H1 (cell line): ENCODE data around the gene PLAAT2. TPM values are rescaled to one million over a fixed set of nuclear protein-coding genes. Genes with fewer than 3 reads are reported as not detected.

ENCODE experiments used
- CTCF ChIA-PET: fragments of 300-600 bp; sonication (Branson Sonifier 250); formaldehyde crosslinking; loops from one replicate; lab custom pipeline; 2021; ENCODE audit not compliant: partially characterized antibody; lab: Charles Lee
- POLR2A ChIA-PET: fragments of 300-600 bp; sonication (Branson Sonifier 250); formaldehyde crosslinking; loops from one replicate; lab custom pipeline; 2021; ENCODE audit warnings: inconsistent platforms; ENCODE audit not compliant: partially characterized antibody; lab: Charles Lee
- DNase-seq, 2 experiments: peaks; one replicate each; pipeline versions ENCODE4 v3.0.0 to v3.0.0-alpha.2; 2010 to 2022; ENCODE audit warnings: low spot score in 2 of 2, low read depth in 1 of 2, mixed read lengths in 1 of 2
- FAIRE-seq: peaks from 2 replicates; lab custom pipeline; 2011; peaks lifted over from hg19 to GRCh38; lab: Jason Lieb, UNC
- H2AFZ ChIP-seq: 2 replicates; pipeline ENCODE4 v1.8.1; 2012; ENCODE audit warnings: low read length, inconsistent platforms
- H2AK5ac ChIP-seq: 2 replicates; pipeline ENCODE4 v1.6.1; 2013; ENCODE audit warnings: low read depth, low read length
- H2BK120ac ChIP-seq: replicated peaks from 2 replicates; pipeline ENCODE3; 2013; ENCODE audit warnings: low read depth, low read length, inconsistent platforms
- H2BK12ac ChIP-seq: 2 replicates; pipeline ENCODE4 v1.6.1; 2013; ENCODE audit warnings: low read depth, low read length
- H2BK15ac ChIP-seq: 2 replicates; pipeline ENCODE4 v1.6.1; 2013; ENCODE audit warnings: low read length
- H2BK20ac ChIP-seq: 2 replicates; pipeline ENCODE4 v1.6.1; 2013; ENCODE audit warnings: low read length
- H2BK5ac ChIP-seq: 2 replicates; pipeline ENCODE4 v1.6.1; 2013; ENCODE audit warnings: low read depth, low read length
- H3K14ac ChIP-seq: 2 replicates; pipeline ENCODE4 v1.6.1; 2013; ENCODE audit warnings: inconsistent platforms; ENCODE audit not compliant: insufficient read length
- H3K18ac ChIP-seq: 2 replicates; pipeline ENCODE4 v1.6.1; 2013; ENCODE audit warnings: low read length; ENCODE audit errors: extremely low read depth
- H3K23ac ChIP-seq: 2 replicates; pipeline ENCODE4 v1.6.1; 2013; ENCODE audit warnings: inconsistent platforms; ENCODE audit not compliant: insufficient read length
- H3K23me2 ChIP-seq: 2 replicates; pipeline ENCODE4 v1.6.1; 2013; ENCODE audit warnings: low read depth, low read length
- H3K27ac ChIP-seq: 2 replicates; pipeline ENCODE4 v1.6.1; 2011; ENCODE audit warnings: low read depth, low read length, inconsistent platforms
- H3K27me3 ChIP-seq, 4 experiments: replicated peaks in 1 of 4; 1 replicate in 1 of 4; 2 replicates in 3 of 4; pipeline versions ENCODE4 v1.6.1 to v1.8.1; 2011 to 2013; ENCODE audit warnings: low read length in 3 of 4, mild to moderate bottlenecking in 3 of 4, inconsistent platforms in 2 of 4, mixed read lengths in 2 of 4, moderate library complexity in 1 of 4; ENCODE audit not compliant: control insufficient read depth in 3 of 4, insufficient read depth in 3 of 4; ENCODE audit errors: extremely low read depth in 1 of 4
- H3K36me3 ChIP-seq, 4 experiments: 2 replicates each; pipeline versions ENCODE4 v1.6.1 to v1.8.1; 2011 to 2013; ENCODE audit warnings: mild to moderate bottlenecking in 4 of 4, low read length in 3 of 4, moderate library complexity in 2 of 4, control low read depth in 1 of 4, inconsistent platforms in 1 of 4; ENCODE audit not compliant: insufficient read depth in 4 of 4, control insufficient read depth in 2 of 4
- H3K4ac ChIP-seq: replicated peaks from 2 replicates; pipeline ENCODE3; 2013; ENCODE audit warnings: low read length, low read depth, mixed read lengths, inconsistent platforms; ENCODE audit not compliant: insufficient read length
- H3K4me1 ChIP-seq, 4 experiments: replicated peaks in 1 of 4; 1 replicate in 1 of 4; 2 replicates in 3 of 4; pipeline versions ENCODE4 v1.6.1 to v1.8.1; 2011 to 2013; ENCODE audit warnings: low read length in 3 of 4, inconsistent platforms in 2 of 4, mixed read lengths in 1 of 4; ENCODE audit not compliant: insufficient read depth in 4 of 4, control insufficient read depth in 3 of 4
- H3K4me2 ChIP-seq, 2 experiments: 2 replicates each; pipeline versions ENCODE4 v1.6.1 to v1.8.1; 2011 to 2013; ENCODE audit warnings: low read depth in 2 of 2, low read length in 2 of 2, control low read depth in 1 of 2, inconsistent platforms in 1 of 2, mild to moderate bottlenecking in 1 of 2; ENCODE audit not compliant: insufficient read depth in 1 of 2
- H3K4me3 ChIP-seq, 4 experiments: fragments of 200-600, 300-600 bp in 1 of 4; sonication (generic), shearing (Covaris generic), sonication (Bioruptor Twin) in 1 of 4; 2 replicates each; pipeline versions ENCODE4 v1.5.1 to v1.8.1; 2011 to 2016; ENCODE audit warnings: low read length in 4 of 4, low read depth in 3 of 4, control low read depth in 2 of 4, inconsistent platforms in 2 of 4, mild to moderate bottlenecking in 2 of 4, mixed read lengths in 1 of 4, moderate library complexity in 1 of 4; ENCODE audit not compliant: insufficient read depth in 2 of 4; ENCODE audit errors: extremely low read depth in 1 of 4
- H3K56ac ChIP-seq: replicated peaks from 2 replicates; pipeline ENCODE3; 2013; ENCODE audit warnings: low read depth, mild to moderate bottlenecking, mixed read lengths, low read length, inconsistent platforms; ENCODE audit not compliant: insufficient read length
- H3K79me1 ChIP-seq: 2 replicates; pipeline ENCODE4 v1.6.1; 2013; ENCODE audit warnings: low read depth, low read length, control low read depth
- H3K79me2 ChIP-seq, 2 experiments: 2 replicates each; pipeline versions ENCODE4 v1.6.1 to v1.8.1; 2012 to 2013; ENCODE audit warnings: low read length in 2 of 2, mild to moderate bottlenecking in 2 of 2, inconsistent platforms in 1 of 2; ENCODE audit not compliant: insufficient read depth in 2 of 2, control insufficient read depth in 1 of 2
- H3K9ac ChIP-seq, 4 experiments: replicated peaks in 1 of 4; 1 replicate in 1 of 4; 2 replicates in 3 of 4; pipeline versions ENCODE4 v1.6.1 to v1.8.1; 2011 to 2013; ENCODE audit warnings: low read depth in 3 of 4, low read length in 3 of 4, control low read depth in 2 of 4, mild to moderate bottlenecking in 2 of 4, moderate library complexity in 2 of 4, inconsistent platforms in 1 of 4; ENCODE audit errors: extremely low read depth in 1 of 4
- H3K9me3 ChIP-seq, 2 experiments: 2 replicates each; pipeline versions ENCODE4 v1.6.1 to v1.8.1; 2012 to 2013; ENCODE audit warnings: mild to moderate bottlenecking in 2 of 2, moderate library complexity in 2 of 2, control low read depth in 1 of 2, inconsistent platforms in 1 of 2, low read depth in 1 of 2, low read length in 1 of 2, mixed read lengths in 1 of 2; ENCODE audit not compliant: insufficient read depth in 2 of 2
- H4K20me1 ChIP-seq, 2 experiments: replicated peaks in 1 of 2; 2 replicates each; pipeline versions ENCODE3 to v1.8.1; 2011 to 2013; ENCODE audit warnings: inconsistent platforms in 2 of 2, low read length in 2 of 2, mild to moderate bottlenecking in 1 of 2; ENCODE audit not compliant: insufficient read depth in 2 of 2, control insufficient read depth in 1 of 2
- H4K5ac ChIP-seq: 2 replicates; pipeline ENCODE4 v1.6.1; 2013; ENCODE audit warnings: low read length, low read depth, mixed read lengths, inconsistent platforms; ENCODE audit not compliant: insufficient read length
- H4K8ac ChIP-seq: 2 replicates; pipeline ENCODE4 v1.8.0; 2013; ENCODE audit warnings: mild to moderate bottlenecking, moderate library complexity, low read length, inconsistent platforms; ENCODE audit not compliant: insufficient read depth; ENCODE audit errors: extremely low read depth
- H4K91ac ChIP-seq: replicated peaks from 2 replicates; pipeline ENCODE3; 2013; ENCODE audit warnings: low read length, mixed read lengths, inconsistent platforms; ENCODE audit not compliant: insufficient read length
- CBX8 ChIP-seq: fragments of 300-800, 300-1000 bp; sonication (generic); IDR thresholded peaks from 2 replicates; pipeline ENCODE4 v1.7.1; 2016; ENCODE audit warnings: low read depth, low read length, borderline replicate concordance
- POLR2AphosphoS5 ChIP-seq: IDR thresholded peaks from 2 replicates; pipeline ENCODE4 v1.6.1; 2011; ENCODE audit warnings: low read depth, low read length
- RAD21 ChIP-seq, 2 experiments: IDR thresholded peaks in 1 of 2; conservative IDR thresholded peaks in 1 of 2; 2 replicates each; pipeline ENCODE4 v1.6.1; 2011; ENCODE audit warnings: low read depth in 2 of 2, low read length in 2 of 2, improper control_type of control experiment in 1 of 2, inconsistent platforms in 1 of 2, mild to moderate bottlenecking in 1 of 2, moderate library complexity in 1 of 2
- RFX5 ChIP-seq: IDR thresholded peaks from 2 replicates; pipeline ENCODE4 v1.6.1; 2011; ENCODE audit warnings: low read depth, low read length, improper control_type of control experiment, borderline replicate concordance
- WGBS, 2 experiments: shearing (Covaris generic) in 1 of 2; methylation state at CpG; one replicate each; pipeline versions ENCODE4 v1.1.6 to v1.1.7; 2013 to 2015; ENCODE audit warnings: low lambda C conversion rate in 2 of 2, mixed read lengths in 2 of 2, inconsistent platforms in 1 of 2, low coverage in 1 of 2, missing lambda C conversion rate in 1 of 2; ENCODE audit not compliant: insufficient replicate concordance in 2 of 2, insufficient coverage in 1 of 2, insufficient read length in 1 of 2; ENCODE audit errors: extremely low coverage in 1 of 2, missing lambda C conversion rate in 1 of 2; 5-methylcytosine and 5-hydroxymethylcytosine counted together
- polyA plus RNA-seq, 7 experiments: library from polyadenylated mRNA; depleted of rRNA in 3 of 7; stranded (reverse) in 5 of 7; unstranded in 2 of 7; fragments of >200 nt in 5 of 7; fragments of 200-250 nt in 2 of 7; gene quantifications; 1 replicate in 5 of 7; 2 replicates in 1 of 7; 4 replicates in 1 of 7; pipeline versions ENCODE4 v1.2.1 to v1.2.3, GENCODE V29; 2011 to 2013; ENCODE audit warnings: missing spikeins in 2 of 7, mixed read lengths in 2 of 7
- total RNA-seq: library from RNA; stranded (reverse); fragmentation: NEBNext Ultra II Directional; extraction: Animal tissue kit (Norgen Biotek cat#: 25700); gene quantifications from 2 replicates; pipeline ENCODE4 v1.2.1, GENCODE V29; 2021

PLAAT2 gene
- total and polyA plus RNA-seq, 2 of the 8 experiments (the other 6 are each of a cell fraction or from before 2014, with no cell fraction given): 0.39 TPM; not detected in 1

- Histone ChIP-seq H3K9me3 (peaks cover 7 to 9% of the 10 kb centered on the region in 2 experiments), H3K56ac (no peak overlapping the region), H3K14ac (no peak overlapping the region), H3K23me2 (no peaks in the 10 kb centered on the region), H4K5ac (no peak overlapping the region), H3K9ac (no peak overlapping the region), H4K8ac (no peak overlapping the region), H4K91ac (no peak overlapping the region), H2BK120ac (no peak overlapping the region), H2AK5ac (no peak overlapping the region), H3K4ac (no peak overlapping the region), H3K79me2 (no peaks in the 10 kb centered on the region), H3K79me1 (no peaks in the 10 kb centered on the region), H2BK12ac (no peak overlapping the region), H3K27me3 (no peaks in the 10 kb centered on the region; a peak in 1 of 7 replicates), H3K27ac (no peak overlapping the region), H3K23ac (no peak overlapping the region), H3K4me2 (no peak overlapping the region), H2AFZ (no peak overlapping the region), H3K4me1 (no peaks in the 10 kb centered on the region), H3K36me3 (peaks cover 0 to 6% (median 0%) of the 10 kb centered on the region in 4 experiments; a peak in 2 of 8 replicates), H4K20me1 (no peaks in the 10 kb centered on the region), H2BK20ac (no peak overlapping the region), H2BK15ac (no peak overlapping the region), H2BK5ac (no peak overlapping the region), H3K4me3 (no peak overlapping the region), H3K18ac (no peak overlapping the region)
- POLR2A ChIA-PET: interaction anchor here (1.2 kb wide), 1 partner anchor 11 kb away, joined by 4 read pairs; no protein-coding TSS in a partner anchor
- no peak for DNase-seq
- FAIRE-seq: no peak
- 82% methylated on average over 1 of the region's 1 CpG; no CpG with 5 or more reads in 1 of the 2 experiments for whole genome bisulfite sequencing, 2 experiments
- CTCF ChIA-PET: interaction anchor here (0.8 to 1.5 kb wide), 3 partner anchors 10 to 87 kb away, joined by 3 to 5 read pairs (median 5); partner anchors contain the start of gene LGALS12
- TF ChIP-seq RFX5: no peak
- no peak for TF ChIP-seq CBX8
- TF ChIP-seq POLR2AphosphoS5: no peak
- no peak for TF ChIP-seq RAD21 (IDR thresholded peaks at IDR 0.05 in 1 of 2, conservative IDR thresholded peaks at IDR 0.05 in 1 of 2; ENCODE audit: low read depth in 2 of 2, low read length in 2 of 2)
Measured at GRCh38 chr11:63518548-63518947, 44.6 kb downstream of the PLAAT2 start.
